Cortex of kidney (tissue), 1 donor: ENCODE results near the gene EPHB1.

Experiments
- DNase-seq: peaks from one replicate; lab custom pipeline; 2025; lab: John Stamatoyannopoulos, UW

EPHB1 gene

GRCh38 chr3:135161425-135161824, 366.4 kb downstream of the EPHB1 start:
- DNase-seq, result no peak

GRCh38 chr3:135163701-135164100, 368.6 kb downstream of the EPHB1 start:
- DNase-seq, result no peak

GRCh38 chr3:135165260-135165659, 370.2 kb downstream of the EPHB1 start:
- DNase-seq, result no peak

- no peak for DNase-seq
Observed at GRCh38 chr3:135166266-135166825, 371.3 kb downstream of the EPHB1 start.

- DNase-seq, result no peak
Observed at GRCh38 chr3:135168822-135169221, 373.8 kb downstream of the EPHB1 start.

DNA sequence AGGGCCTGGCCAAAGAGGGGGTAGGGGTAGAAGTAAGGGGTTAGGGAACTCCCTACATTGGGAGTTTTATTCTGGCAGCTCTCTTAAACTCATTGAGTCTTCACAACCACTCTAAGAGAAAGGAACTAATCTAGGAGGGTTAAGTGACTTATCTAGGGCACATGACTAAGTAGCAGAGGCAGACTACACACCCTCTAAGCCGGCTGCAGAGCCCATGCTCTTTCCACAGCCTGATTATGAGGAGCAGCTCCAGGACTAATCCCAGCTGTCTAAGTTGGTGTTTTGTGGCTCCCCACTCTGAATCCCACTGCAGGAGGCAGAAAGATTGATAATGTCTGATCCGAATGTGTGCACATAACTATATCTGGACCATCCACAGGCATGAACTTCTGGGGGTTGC, 374.6 kb downstream of the EPHB1 start:
- no peak for DNase-seq

DNA sequence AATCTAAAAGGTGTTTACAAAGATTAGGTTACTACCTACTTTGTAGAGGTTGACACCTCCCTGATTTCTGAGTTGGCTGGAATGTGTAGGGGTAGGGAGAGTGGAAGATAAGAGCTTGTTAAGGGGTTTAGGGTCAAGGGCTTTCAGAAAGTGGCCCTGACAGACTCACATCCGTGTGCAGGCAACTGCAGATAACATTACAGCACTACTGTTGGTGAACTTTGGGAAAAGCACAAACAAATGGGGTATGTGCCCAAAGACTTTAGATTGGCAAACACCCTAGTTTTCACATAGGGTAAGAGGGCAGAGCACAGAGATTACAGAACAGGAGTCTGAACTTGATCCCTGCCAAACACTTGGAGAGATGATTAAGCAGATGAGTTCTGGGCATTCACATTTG, 375.7 kb downstream of the EPHB1 start:
- DNase-seq, result no peak

DNA sequence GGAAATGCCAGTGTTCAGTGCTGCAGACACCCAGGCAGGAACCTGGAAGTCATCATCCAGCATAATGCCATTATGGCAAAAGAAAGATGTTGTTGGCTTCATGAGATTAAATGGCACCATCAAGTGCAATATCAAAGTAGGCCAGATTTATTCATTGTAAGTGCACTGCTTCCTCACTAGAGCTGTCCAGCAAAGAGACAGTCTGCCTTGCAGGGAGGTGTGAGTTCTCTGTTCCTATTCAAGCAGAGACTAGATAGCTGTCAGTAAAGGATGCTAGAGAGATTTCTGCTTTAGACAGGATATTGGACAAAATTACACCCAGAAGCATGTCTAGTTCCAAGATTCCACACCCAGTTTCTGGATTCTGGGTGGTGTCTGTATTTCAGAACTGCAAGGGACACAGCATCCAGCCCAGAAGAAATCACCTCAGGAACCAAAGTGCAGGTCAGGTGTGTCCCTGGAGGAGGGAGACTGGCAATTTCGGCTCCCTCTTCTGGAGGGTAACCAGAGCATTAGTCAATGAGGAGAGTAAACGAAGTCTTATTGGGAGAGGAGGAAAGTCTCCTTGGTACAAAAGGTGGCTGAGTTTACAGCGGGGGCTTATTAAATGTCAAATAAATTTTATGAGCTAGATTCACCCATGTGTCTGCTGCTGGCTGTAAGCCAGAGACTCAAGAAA, 377.3 kb downstream of the EPHB1 start:
- no peak for DNase-seq

DNA sequence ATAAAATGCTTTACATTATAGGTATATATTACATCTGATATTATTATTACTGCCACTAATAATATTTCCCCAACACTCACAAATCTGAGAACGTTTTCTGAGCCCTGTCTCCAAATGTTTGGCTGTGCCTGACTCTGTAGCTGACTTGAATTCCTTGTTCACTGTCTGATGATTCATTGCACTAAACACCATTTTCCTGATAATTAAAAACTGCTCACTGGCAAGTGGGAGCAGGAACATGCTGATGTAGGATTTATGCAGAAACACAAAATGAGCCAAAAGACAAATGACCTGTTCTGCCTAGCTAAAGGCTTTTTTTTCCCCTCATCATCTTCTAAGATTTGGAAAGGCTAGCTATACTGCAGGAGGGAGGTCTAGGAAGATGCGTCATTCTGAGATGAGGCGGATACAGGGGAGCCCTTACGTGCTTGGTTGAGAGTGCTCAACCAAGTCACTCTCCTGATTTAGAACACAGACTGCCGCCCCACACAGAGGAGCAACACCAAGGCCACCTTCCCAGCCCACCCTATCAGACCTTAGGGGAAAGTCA, 380.7 kb downstream of the EPHB1 start:
- DNase-seq, result no peak

DNA sequence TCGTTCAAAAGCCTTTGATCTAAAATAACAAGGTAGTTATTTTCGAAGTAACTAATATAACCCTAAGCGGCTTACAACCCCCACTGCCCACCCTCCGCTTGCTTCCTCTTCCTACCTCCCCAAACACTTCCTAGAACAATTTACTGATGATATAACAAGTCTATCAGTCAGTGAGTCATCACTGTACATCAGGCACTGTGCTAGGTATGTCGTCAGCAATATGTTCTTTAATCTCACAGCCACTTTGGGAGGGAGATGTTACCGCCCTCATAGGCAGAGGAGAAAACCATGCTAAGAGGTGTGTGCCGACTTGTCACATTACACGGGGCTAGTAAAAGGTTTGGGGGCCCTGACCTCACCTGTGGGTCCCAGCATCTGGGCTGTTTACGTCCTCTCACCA, 381.8 kb downstream of the EPHB1 start:
- DNase-seq, result no peak

DNA sequence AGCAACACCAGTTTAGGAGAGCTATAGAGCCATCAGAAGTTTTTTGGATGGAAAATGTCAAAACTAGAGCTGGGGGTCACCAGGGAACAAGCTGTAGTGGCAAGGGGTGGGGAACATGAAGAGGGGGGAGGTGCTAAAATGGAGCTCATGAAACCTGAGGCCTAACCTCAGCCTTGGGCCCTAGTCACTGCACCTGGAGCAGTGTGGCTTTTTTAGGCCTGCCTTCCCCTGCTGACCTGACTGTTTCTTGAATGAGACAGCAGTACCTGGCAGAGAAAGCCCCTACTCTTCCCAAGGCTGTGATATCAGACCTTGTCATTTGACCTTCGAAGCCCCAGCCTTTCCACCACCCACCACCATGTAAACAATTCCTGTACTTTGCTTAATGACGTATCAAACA, 383.5 kb downstream of the EPHB1 start:
- DNase-seq, result no peak

DNA sequence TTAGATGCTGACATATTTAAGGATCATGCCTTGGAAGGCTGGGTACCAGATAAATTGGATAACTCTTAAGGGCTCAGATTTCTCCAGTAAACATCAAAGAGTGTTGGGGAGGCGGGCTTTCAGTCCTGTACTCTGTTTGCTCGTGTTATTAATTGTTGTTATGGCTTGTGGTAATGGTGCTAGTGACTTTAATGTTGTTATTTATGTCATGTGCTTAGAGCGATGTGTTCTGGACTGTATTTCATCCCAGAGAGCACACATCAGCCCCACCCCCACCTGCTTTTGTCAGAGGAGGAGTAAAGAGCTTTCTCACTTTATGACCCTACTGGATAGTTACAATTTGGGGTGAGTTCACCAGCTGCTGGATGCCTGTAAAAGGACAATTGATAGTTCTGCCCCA, 386.3 kb downstream of the EPHB1 start:
- no peak for DNase-seq

DNA sequence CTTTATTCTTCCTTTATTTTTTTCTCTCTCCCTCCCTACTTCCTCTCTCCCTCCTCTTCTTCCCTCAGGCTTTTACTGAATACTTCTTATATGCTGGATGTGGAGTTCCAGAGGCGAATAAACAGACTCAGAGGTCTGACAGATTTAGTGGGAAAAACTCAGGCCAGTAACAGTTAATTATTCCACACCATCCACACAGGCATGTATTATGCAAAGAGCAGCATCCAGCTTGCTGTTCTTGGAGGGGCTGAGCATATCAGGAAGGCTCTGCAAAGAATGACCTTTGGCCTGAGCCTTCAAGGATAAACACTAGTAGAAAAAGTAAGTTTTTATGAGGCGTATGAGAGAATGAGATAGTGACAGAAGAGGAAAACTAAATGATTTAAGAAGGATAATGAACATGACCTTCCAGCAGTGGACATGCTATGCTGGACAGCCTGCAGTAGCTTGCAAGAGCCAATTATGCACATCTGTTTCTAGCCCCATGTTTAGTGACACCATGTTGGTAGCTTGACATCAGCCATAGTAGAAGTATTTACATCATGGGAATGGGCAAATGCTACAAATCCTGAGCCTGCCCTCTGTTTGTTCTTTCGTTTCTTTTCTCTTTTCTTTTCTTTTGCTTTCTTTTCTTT, 387.4 kb downstream of the EPHB1 start:
- no peak for DNase-seq

DNA sequence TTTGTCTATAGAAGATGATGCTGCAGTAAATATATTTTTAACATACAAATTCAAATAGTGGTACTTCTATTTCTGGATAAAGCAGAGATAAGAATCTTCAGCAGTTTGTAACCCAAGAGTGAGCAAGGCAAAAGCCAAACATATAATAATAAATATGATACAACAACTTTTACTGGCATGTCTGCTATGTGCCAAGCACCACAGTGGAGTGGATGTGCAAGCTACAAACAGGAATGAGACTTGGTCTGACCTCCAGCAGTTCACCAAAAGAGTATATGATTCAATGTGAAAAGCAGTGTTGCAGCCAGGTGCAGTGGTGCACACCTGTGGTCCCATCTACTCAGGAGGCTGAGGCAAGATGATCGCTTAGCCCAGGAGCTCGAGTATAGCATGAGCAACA, 395.6 kb downstream of the EPHB1 start:
- no peak for DNase-seq

DNA sequence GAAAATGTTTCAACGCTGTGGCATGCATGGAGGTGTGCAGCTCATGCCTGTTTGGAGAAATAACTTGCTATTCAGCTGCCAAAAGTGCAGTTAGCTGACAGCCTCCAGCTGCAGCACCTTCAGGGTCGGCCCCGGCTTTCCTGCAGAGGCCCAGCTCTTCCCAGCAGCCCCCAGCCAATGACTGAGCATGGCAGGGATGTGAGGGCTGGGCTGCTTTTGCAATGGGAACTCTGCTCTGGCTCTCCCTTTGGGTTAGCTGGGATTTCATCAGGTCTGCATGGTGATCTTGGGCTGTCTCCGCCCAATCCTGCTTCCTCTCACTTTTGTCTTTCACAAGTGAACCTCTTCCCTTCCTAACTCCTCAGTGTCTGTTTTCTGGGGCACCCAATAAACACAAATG, 396.6 kb downstream of the EPHB1 start:
- no peak for DNase-seq

DNA sequence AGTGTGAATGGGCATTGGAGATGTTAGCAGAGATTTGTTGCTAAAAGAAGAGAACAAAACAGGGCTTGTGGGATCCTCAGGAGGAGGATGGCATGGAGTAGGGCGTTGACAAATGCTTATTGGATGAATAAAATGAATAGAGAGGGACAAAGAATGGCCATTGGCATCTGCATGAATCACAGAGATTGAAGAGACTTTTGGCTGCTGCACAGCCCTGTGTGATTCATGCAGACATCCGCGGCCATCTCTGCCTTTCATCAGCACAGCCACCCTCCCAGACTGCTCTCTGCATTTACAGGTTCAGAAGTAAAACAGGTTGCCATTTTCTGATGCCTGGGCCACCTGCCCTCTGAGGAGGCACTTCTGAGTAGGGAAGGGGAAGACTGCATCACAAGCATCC, 397.9 kb downstream of the EPHB1 start:
- no peak for DNase-seq

DNA sequence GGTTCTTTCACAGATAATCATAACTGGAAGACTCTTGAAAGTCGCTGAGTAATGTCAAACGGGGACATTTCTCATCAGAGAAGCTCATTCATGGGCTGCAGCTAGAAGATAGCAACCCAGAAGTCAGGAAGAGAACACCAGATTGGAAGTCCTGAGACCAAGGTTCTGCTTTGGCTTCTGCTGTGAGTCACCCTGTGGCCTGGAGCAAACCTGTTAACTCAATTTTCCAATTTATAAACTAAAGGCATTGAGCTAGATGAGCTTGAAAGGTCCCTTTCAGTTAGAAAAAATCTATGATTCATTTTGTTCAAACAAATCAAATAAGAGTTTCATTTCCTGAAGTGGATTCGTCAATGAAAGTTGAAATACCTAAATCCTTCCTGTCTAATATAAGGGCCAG, 402.2 kb downstream of the EPHB1 start:
- no peak for DNase-seq

DNA sequence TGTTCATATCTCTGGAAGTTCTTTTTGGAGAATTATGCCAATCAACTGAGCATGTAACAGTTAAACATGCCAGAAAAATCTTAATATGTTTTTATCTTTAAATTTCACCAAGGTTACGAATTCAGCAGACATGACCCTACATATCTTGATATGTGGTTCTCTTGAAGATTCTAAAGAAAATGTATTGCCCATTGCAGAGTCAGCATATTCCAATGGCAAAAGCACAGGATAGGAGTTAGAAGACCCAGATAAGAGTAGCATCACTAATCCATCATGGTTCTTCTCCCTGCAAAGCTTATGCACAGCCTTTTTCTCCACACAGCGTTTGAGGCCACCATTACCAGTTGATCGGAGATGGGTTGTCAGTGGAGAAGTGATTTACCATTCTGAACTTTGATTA, 402.8 kb downstream of the EPHB1 start:
- DNase-seq, result no peak

DNA sequence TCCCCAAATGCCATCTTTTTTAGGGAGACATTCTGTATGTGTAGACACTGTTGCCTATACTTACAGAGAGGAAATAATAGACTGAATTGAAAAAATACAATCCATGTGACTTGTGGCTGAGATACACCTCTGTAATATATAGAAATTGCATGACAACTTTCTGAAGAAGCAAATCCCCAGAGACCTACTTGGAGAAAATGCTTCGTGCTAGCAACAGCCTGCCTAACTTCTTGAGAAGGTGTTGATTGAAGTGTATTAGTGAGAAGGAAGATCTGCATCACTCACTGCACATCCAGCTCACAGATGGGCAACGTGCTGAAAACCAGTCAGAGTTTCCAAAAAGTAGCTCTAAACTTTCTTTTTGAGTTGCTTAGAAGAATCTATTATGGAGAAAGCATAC, 404.1 kb downstream of the EPHB1 start:
- DNase-seq, result no peak

GRCh38 chr3:135203026-135203425, 408.0 kb downstream of the EPHB1 start:
- DNase-seq, result no peak

GRCh38 chr3:135213213-135213612, 418.2 kb downstream of the EPHB1 start:
- DNase-seq, result no peak

DNA sequence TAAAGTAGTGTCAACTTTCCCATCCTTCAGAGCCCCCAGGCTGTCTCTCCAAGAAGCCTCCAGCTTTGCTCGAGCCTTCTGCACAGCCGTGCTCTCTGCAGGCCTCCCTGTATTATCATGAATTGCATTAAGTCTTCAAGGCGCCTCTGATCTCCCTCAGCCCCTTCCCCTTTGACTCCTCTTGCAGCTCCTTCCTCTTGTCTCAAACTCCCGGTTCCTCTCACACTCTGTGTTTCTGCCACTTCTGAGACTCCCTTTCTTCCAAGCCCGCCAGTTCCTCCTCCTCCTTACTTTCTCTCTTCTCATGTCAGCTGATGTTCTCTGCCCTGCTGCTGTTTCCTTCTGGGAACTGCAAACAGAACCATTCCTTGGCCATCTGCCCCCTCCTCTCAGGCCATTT, 418.8 kb downstream of the EPHB1 start:
- DNase-seq, result no peak

DNA sequence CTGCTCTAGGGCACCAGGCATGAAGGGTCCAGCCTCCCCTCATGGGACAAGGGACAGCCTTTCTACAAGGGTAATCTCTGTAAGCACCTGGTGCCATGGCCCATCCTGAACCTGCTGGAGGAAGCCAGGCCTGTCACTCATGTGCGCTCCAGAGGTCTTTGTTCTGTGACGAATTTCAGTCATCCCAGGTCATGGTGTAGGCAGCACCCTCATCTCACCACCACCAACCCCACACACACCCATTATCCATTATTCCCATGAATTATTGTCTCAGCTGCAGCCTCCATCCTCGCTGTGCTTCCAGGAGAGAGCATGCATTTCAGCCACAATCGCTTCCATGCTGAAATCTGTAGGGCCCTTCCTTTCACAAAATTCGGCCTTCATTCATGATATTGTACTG, 419.3 kb downstream of the EPHB1 start:
- DNase-seq, result no peak

GRCh38 chr3:135215516-135215915, 420.5 kb downstream of the EPHB1 start:
- DNase-seq, result no peak
